ENCODE measurements around the gene ADCY5.
A peak's percentile ranks its signal among the peaks of the same experiment; 100 is the strongest.
"Not testable (repeated sequence)": the region's sequence is repeated elsewhere in the genome, so short reads cannot be mapped to it uniquely, and the experiment has no call there.

Gene ADCY5

GRCh38 chr3:123448536-123449101 lies at the start of gene ADCY5:
Gene ADCY5 (minus strand): TSS chr3:123449090. CDS start chr3:123448545, 545 bp downstream.
- no peak for DNase-seq (ENCODE audit: low read depth in 2 of 2)

- DNase-seq (ENCODE audit: low read depth in 2 of 2), result no peak
These were observed 45.0 kb upstream of the ADCY5 start for GRCh38 chr3:123493912-123494311.

- DNase-seq (ENCODE audit: low read depth in 2 of 2), result no peak
These were observed 43.2 kb upstream of the ADCY5 start for GRCh38 chr3:123491966-123492587.

- peak in 1 of 2 donors; percentile 12 for DNase-seq (ENCODE audit: low read depth in 2 of 2)
These were observed 40.6 kb upstream of the ADCY5 start for GRCh38 chr3:123489400-123490004.

- DNase-seq (ENCODE audit: low read depth in 2 of 2), result no peak
These were observed 39.9 kb upstream of the ADCY5 start for GRCh38 chr3:123488645-123489347.

- not testable (repeated sequence) for DNase-seq (ENCODE audit: low read depth in 2 of 2)
These were observed 38.2 kb upstream of the ADCY5 start for GRCh38 chr3:123487063-123487462.

GRCh38 chr3:123486460-123486859 lies 37.6 kb upstream of the ADCY5 start:
- DNase-seq (ENCODE audit: low read depth in 2 of 2), result no peak

GRCh38 chr3:123485551-123485950 lies 36.7 kb upstream of the ADCY5 start:
- no peak for DNase-seq (ENCODE audit: low read depth in 2 of 2)

GRCh38 chr3:123483146-123483545 lies 34.3 kb upstream of the ADCY5 start:
- DNase-seq (ENCODE audit: low read depth in 2 of 2), result no peak

- no peak for DNase-seq (ENCODE audit: low read depth in 2 of 2)
These were observed 33.0 kb upstream of the ADCY5 start for GRCh38 chr3:123481722-123482457.

GRCh38 chr3:123481071-123481470 lies 32.2 kb upstream of the ADCY5 start:
- no peak for DNase-seq (ENCODE audit: low read depth in 2 of 2)

- DNase-seq (ENCODE audit: low read depth in 2 of 2), result no peak
These were observed 31.5 kb upstream of the ADCY5 start for GRCh38 chr3:123480428-123480827.

GRCh38 chr3:123479891-123480290 lies 31.0 kb upstream of the ADCY5 start:
- no peak for DNase-seq (ENCODE audit: low read depth in 2 of 2)

- no peak for DNase-seq (ENCODE audit: low read depth in 2 of 2)
These were observed 29.4 kb upstream of the ADCY5 start for GRCh38 chr3:123478314-123478713.

- DNase-seq (ENCODE audit: low read depth in 2 of 2), result no peak
These were observed 28.3 kb upstream of the ADCY5 start for GRCh38 chr3:123476967-123477750.

- DNase-seq (ENCODE audit: low read depth in 2 of 2), result no peak
These were observed 26.9 kb upstream of the ADCY5 start for GRCh38 chr3:123475786-123476185.

- no peak for DNase-seq (ENCODE audit: low read depth in 2 of 2)
These were observed 22.2 kb upstream of the ADCY5 start for GRCh38 chr3:123471106-123471505.

GRCh38 chr3:123469323-123469995 lies 20.6 kb upstream of the ADCY5 start:
- DNase-seq (ENCODE audit: low read depth in 2 of 2), result no peak

- no peak for DNase-seq (ENCODE audit: low read depth in 2 of 2)
These were observed 18.2 kb upstream of the ADCY5 start for GRCh38 chr3:123467046-123467445.

GRCh38 chr3:123464211-123464610 lies 15.3 kb upstream of the ADCY5 start:
- no peak for DNase-seq (ENCODE audit: low read depth in 2 of 2)

GRCh38 chr3:123459862-123460261 lies 11.0 kb upstream of the ADCY5 start:
- DNase-seq (ENCODE audit: low read depth in 2 of 2), result no peak
